ENCODE measurements around the gene METTL2B. TPM values are rescaled to one million over a fixed set of nuclear protein-coding genes. Genes with fewer than 3 reads are reported as not detected.

The METTL2B gene
- total and polyA plus RNA-seq, 7 donors: 9.6 to 23.2 (median 18.1) TPM

- Histone ChIP-seq H3K4me1 (peaks cover 0 to 6% (median 0%) of the 10 kb centered on the region in 4 donors), H3K9me3 (no peaks in the 10 kb centered on the region), H3K27me3 (no peaks in the 10 kb centered on the region), H3K4me3 (no peak overlapping the region), H3K27ac (no peak overlapping the region), H3K36me3 (no peaks in the 10 kb centered on the region)
- TF ChIP-seq CTCF (IDR thresholded peaks at IDR 0.05) (no peak), EP300 (IDR thresholded peaks at IDR 0.05) (no peak)
- 81 to 87% methylated on average over 2 of the region's 2 CpGs for WGBS, 2 donors
- no peak for DNase-seq
- intact Hi-C loops (cut with DNase I): no loop called here
Measured at GRCh38 chr7:128431754-128432153, 44.8 kb upstream of the METTL2B start.

- Histone ChIP-seq H3K27ac (no peak overlapping the region), H3K4me3 (no peak overlapping the region), H3K27me3 (no peaks in the 10 kb centered on the region), H3K9me3 (no peaks in the 10 kb centered on the region), H3K36me3 (no peaks in the 10 kb centered on the region), H3K4me1 (no peaks in the 10 kb centered on the region)
- intact Hi-C loops (cut with DNase I): no loop called here
- no peak for DNase-seq
- TF ChIP-seq CTCF (IDR thresholded peaks at IDR 0.05) (no peak), POLR2AphosphoS5 (IDR thresholded peaks at IDR 0.05) (no peak), POLR2A (IDR thresholded peaks at IDR 0.05) (no peak), EP300 (IDR thresholded peaks at IDR 0.05) (no peak)
- WGBS, 2 donors: 63 to 80% methylated on average over 4 of the region's 4 CpGs
Measured at GRCh38 chr7:128434413-128435326, 41.9 kb upstream of the METTL2B start.

- Histone ChIP-seq H3K4me3 (no peak overlapping the region), H3K27me3 (no peaks in the 10 kb centered on the region), H3K27ac (no peak overlapping the region), H3K4me1 (no peaks in the 10 kb centered on the region), H3K36me3 (no peaks in the 10 kb centered on the region), H3K9me3 (no peaks in the 10 kb centered on the region)
- TF ChIP-seq POLR2A (IDR thresholded peaks at IDR 0.05) (no peak), EP300 (IDR thresholded peaks at IDR 0.05) (no peak), POLR2AphosphoS5 (IDR thresholded peaks at IDR 0.05) (no peak), CTCF (IDR thresholded peaks at IDR 0.05) (no peak)
- no peak for DNase-seq
- WGBS, 2 donors: 17 to 61% methylated on average over 3 of the region's 3 CpGs
- intact Hi-C loops (cut with DNase I): no loop called here
Measured at GRCh38 chr7:128435327-128435686, 41.2 kb upstream of the METTL2B start.

- Histone ChIP-seq H3K27me3 (no peaks in the 10 kb centered on the region), H3K4me3 (no peak overlapping the region), H3K27ac (no peak overlapping the region), H3K4me1 (no peaks in the 10 kb centered on the region), H3K36me3 (no peaks in the 10 kb centered on the region), H3K9me3 (no peaks in the 10 kb centered on the region)
- no peak for DNase-seq
- TF ChIP-seq POLR2AphosphoS5 (IDR thresholded peaks at IDR 0.05): no peak
- no peak for TF ChIP-seq POLR2A (IDR thresholded peaks at IDR 0.05)
- no peak for TF ChIP-seq CTCF (IDR thresholded peaks at IDR 0.05)
- TF ChIP-seq EP300 (IDR thresholded peaks at IDR 0.05): no peak
- intact Hi-C loops (cut with DNase I): no loop called here
- whole genome bisulfite sequencing, 2 donors: 65 to 88% methylated on average over 8 of the region's 8 CpGs
Measured at GRCh38 chr7:128437426-128438332, 38.9 kb upstream of the METTL2B start.
